ENCODE results near the gene TMEM80.

DNA sequence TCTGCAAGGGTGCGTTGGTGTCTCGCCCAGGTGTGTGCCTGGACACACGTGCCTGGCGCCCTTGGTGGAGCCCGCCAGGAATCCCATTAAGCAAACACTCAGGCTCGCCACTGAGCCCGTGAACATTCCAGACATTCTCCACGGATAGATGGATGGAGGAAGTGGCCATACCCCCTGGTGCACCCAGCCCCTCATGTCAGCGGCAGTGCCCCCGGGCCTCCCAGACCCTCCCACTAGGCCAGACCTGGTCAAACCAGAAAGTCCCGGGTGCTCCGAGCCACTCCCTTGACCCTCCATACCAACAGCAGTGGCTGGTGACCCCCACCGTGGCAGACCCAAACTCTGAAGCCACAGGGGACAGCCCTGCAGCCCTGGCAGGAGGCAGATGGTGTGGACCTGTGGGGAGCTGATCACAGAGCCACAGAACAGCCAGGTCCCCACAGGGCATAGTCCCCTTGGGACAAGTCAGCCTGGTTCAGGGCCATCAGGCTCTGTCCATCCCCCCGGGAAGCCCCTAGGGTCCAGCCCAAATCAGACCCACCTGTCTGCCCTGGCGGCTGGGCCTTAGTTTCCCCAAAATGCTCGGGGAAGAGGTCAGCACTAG lies 12.3 kb downstream of the TMEM80 start:
- TF ChIP-seq, protein P1, sequence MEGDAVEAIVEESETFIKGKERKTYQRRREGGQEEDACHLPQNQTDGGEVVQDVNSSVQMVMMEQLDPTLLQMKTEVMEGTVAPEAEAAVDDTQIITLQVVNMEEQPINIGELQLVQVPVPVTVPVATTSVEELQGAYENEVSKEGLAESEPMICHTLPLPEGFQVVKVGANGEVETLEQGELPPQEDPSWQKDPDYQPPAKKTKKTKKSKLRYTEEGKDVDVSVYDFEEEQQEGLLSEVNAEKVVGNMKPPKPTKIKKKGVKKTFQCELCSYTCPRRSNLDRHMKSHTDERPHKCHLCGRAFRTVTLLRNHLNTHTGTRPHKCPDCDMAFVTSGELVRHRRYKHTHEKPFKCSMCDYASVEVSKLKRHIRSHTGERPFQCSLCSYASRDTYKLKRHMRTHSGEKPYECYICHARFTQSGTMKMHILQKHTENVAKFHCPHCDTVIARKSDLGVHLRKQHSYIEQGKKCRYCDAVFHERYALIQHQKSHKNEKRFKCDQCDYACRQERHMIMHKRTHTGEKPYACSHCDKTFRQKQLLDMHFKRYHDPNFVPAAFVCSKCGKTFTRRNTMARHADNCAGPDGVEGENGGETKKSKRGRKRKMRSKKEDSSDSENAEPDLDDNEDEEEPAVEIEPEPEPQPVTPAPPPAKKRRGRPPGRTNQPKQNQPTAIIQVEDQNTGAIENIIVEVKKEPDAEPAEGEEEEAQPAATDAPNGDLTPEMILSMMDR (IDR thresholded peaks at IDR 0.05): no peak
- TF ChIP-seq POLR2AphosphoS5 (IDR thresholded peaks at IDR 0.05; ENCODE audit: low read depth, low read length) (no peak), SIN3A (IDR thresholded peaks at IDR 0.05; ENCODE audit: borderline replicate concordance, insufficient read depth, low read depth, low read length) (no peak)
